Measurements from ENCODE around the gene SCAND1. TPM values are rescaled to one million over a fixed set of nuclear protein-coding genes. Genes with fewer than 3 reads are reported as not detected.

SCAND1 gene
- polyA plus RNA-seq, 2 of the 4 experiments (the other 2 are of a cell fraction), result 10.2 to 68.0 TPM

- H3K4me2 ChIP-seq, result no peak overlapping the region
- CTCF ChIA-PET, result interaction anchor here (1.2 to 21.0 kb wide), 4 partner anchors 7 to 214 kb away, joined by 6 to 516 read pairs (median 73); partner anchors contain the start of gene SCAND1
- FAIRE-seq (no peak), ATAC-seq (no peak), DNase-seq (ENCODE audit: low read depth in 1 of 2, low spot score in 1 of 2) (no peak)
- H3K4me3 ChIP-seq, result no peak overlapping the region
- POLR2A ChIA-PET, result interaction anchor here (0.5 kb wide), 1 partner anchor 306 kb away, joined by 3 read pairs; no protein-coding TSS in a partner anchor
- TF ChIP-seq KDM1A (IDR thresholded peaks at IDR 0.05; ENCODE audit: low read depth) (no peak), HMGXB4 (CRISPR knock-in tag; IDR thresholded peaks at IDR 0.05; ENCODE audit: borderline replicate concordance) (no peak), SMC3 (IDR thresholded peaks at IDR 0.05) (no peak), JUN (IDR thresholded peaks at IDR 0.05) (no peak), ZNF302 (CRISPR knock-in tag; IDR thresholded peaks at IDR 0.05) (no peak), SREBF2 (IDR thresholded peaks at IDR 0.05) (no peak), RFX5 (IDR thresholded peaks at IDR 0.05) (no peak), MYC (IDR thresholded peaks at IDR 0.05; ENCODE audit: borderline replicate concordance, low read length) (no peak), CHD2 (IDR thresholded peaks at IDR 0.05; ENCODE audit: low read length, partially characterized antibody) (no peak), EP300 (IDR thresholded peaks at IDR 0.05) (no peak), MAFK (IDR thresholded peaks at IDR 0.05; ENCODE audit: partially characterized antibody) (no peak), NR3C1 (IDR thresholded peaks at IDR 0.05) (no peak), POLR2AphosphoS2 (conservative IDR thresholded peaks at IDR 0.05; ENCODE audit: low read length) (no peak)
- no peaks in the 10 kb centered on the region for H3K4me1 ChIP-seq
- H3K27ac ChIP-seq, result no peak overlapping the region
- no peaks in the 10 kb centered on the region for H3K9me3 ChIP-seq
- 57% methylated on average over 2 of the region's 2 CpGs for whole genome bisulfite sequencing (ENCODE audit: missing lambda C conversion rate)
Measured at GRCh38 chr20:35985806-35986205, 31.5 kb upstream of the SCAND1 start.

- no peak for TF ChIP-seq NFE2L2 (conservative IDR thresholded peaks at IDR 0.05; ENCODE audit: low read length)
- no peak for TF ChIP-seq NPAS2 (CRISPR knock-in tag; IDR thresholded peaks at IDR 0.05; ENCODE audit: borderline replicate concordance)
- no peak for TF ChIP-seq CHD2 (IDR thresholded peaks at IDR 0.05; ENCODE audit: low read length, partially characterized antibody)
- TF ChIP-seq ZFP36 (IDR thresholded peaks at IDR 0.05; ENCODE audit: borderline replicate concordance, partially characterized antibody), result no peak
- no peak for TF ChIP-seq ELK1 (IDR thresholded peaks at IDR 0.05; ENCODE audit: low read depth, low read length)
- TF ChIP-seq EHMT2 (IDR thresholded peaks at IDR 0.05; ENCODE audit: low read depth), result no peak
- TF ChIP-seq PHF8 (IDR thresholded peaks at IDR 0.05; ENCODE audit: borderline replicate concordance, low read depth), result no peak
- 0 out of 3 replicates have a peak, but pooled peaks cover 4% of the 10 kb centered on the region for H3K4me1 ChIP-seq
- no peak for FAIRE-seq
- ChIA-PET POLR2A (no interaction called here), CTCF (interaction anchor here (0.6 to 21.0 kb wide), 6 partner anchors 9 to 172 kb away, joined by 3 to 516 read pairs (median 8); partner anchors contain the start of gene SCAND1)
- no peak for ATAC-seq
- H3K9me3 ChIP-seq, result no peaks in the 10 kb centered on the region
- H3K27ac ChIP-seq, result no peak overlapping the region
- no peak overlapping the region for H3K4me3 ChIP-seq
- H3K4me2 ChIP-seq, result no peak overlapping the region
- no peak for DNase-seq (ENCODE audit: low read depth in 1 of 2, low spot score in 1 of 2)
- 84% methylated on average over 6 of the region's 6 CpGs for WGBS (ENCODE audit: missing lambda C conversion rate)
Measured at GRCh38 chr20:35984382-35984781, 30.1 kb upstream of the SCAND1 start.

- Histone ChIP-seq H3K4me1 (peaks cover 13% of the 10 kb centered on the region; the same call in 2 of the 3 replicates), H3K9me3 (no peaks in the 10 kb centered on the region), H3K4me3 (no peak overlapping the region), H3K4me2 (no peak overlapping the region), H3K27ac (no peak overlapping the region)
- POLR2A ChIA-PET, result no interaction called here
- 54% methylated on average over 3 of the region's 3 CpGs for WGBS (ENCODE audit: missing lambda C conversion rate)
- DNase-seq (ENCODE audit: low read depth in 1 of 2, low spot score in 1 of 2), result no peak
- TF ChIP-seq KDM1A (IDR thresholded peaks at IDR 0.05; ENCODE audit: low read depth) (no peak), CHD2 (IDR thresholded peaks at IDR 0.05; ENCODE audit: low read length, partially characterized antibody) (no peak)
- CTCF ChIA-PET, result interaction anchor here (0.5 to 21.0 kb wide), 6 partner anchors 11 to 457 kb away, joined by 3 to 516 read pairs (median 13); partner anchors contain the start of gene SCAND1
- ATAC-seq, result no peak
- FAIRE-seq, result no peak
Measured at GRCh38 chr20:35981969-35982368, 27.7 kb upstream of the SCAND1 start.
